Activated naive CD4-positive, alpha-beta T cell treated with anti-CD3 and anti-CD28 coated beads, Interleukin-2, amount 50 U/mL, for 72 hours (primary cell): ENCODE measurements around the gene XIRP2. TPM values are rescaled to one million over a fixed set of nuclear protein-coding genes. Genes with fewer than 3 reads are reported as not detected.
"Not testable (repeated sequence)": the region's sequence is repeated elsewhere in the genome, so short reads cannot be mapped to it uniquely, and the experiment has no call there.

Experiments used
- ATAC-seq, 2 donors: fragments of 150-1000 bp; cut with Tn5 transposase; 2 replicates each; pipeline ENCODE4 v1.10.0; 2021; ENCODE audit warnings: mild to moderate bottlenecking in 2 of 2, moderate library complexity in 2 of 2
- DNase-seq, 2 donors: peaks; one replicate each; pipeline ENCODE4 v3.0.0; 2021 to 2022; ENCODE audit warnings: low spot score in 2 of 2
- H3K27ac Mint-ChIP-seq, 2 donors: one replicate each; pipeline ENCODE4 v1.8.0; 2022; ENCODE audit warnings: mild to moderate bottlenecking in 2 of 2, mixed read lengths in 2 of 2
- H3K36me3 Mint-ChIP-seq, 2 donors: one replicate each; pipeline ENCODE4 v1.8.0; 2022; ENCODE audit warnings: mixed read lengths in 2 of 2
- H3K9me3 Mint-ChIP-seq, 2 donors: one replicate each; pipeline ENCODE4 v1.8.0; 2022; ENCODE audit warnings: mixed read lengths in 2 of 2
- total RNA-seq, 2 donors: library from RNA; stranded (reverse); gene quantifications; one replicate each; pipeline ENCODE4 v1.2.3, GENCODE V29; 2022

XIRP2 gene
- total RNA-seq, 2 donors from 2014 or later: not detected

DNA sequence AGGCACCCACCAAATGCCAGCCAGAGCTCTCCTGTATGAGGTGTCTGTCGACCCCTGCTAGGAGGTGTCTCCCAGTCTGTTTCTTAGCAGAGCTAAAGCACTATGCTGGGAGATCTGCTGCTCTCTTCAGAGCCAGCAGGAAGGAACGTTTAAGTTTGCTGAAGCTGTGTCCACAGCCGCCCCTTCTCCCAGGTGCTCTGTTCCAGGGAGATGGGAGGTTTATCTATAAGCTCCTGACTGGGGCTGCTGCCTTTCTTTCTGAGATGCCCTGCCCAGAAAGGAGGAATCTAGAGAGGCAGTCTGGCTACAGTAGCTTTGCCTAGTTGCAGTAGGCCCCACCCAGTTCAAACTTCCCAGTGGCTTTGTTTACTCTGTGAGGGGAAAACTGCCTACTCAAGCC lies 210.7 kb downstream of the XIRP2 start:
- H3K9me3 Mint-ChIP-seq: peaks cover 12 to 21% of the 10 kb centered on the region in 2 donors
- DNase-seq, ATAC-seq, H3K36me3 Mint-ChIP-seq, H3K27ac Mint-ChIP-seq: not testable (repeated sequence)

DNA sequence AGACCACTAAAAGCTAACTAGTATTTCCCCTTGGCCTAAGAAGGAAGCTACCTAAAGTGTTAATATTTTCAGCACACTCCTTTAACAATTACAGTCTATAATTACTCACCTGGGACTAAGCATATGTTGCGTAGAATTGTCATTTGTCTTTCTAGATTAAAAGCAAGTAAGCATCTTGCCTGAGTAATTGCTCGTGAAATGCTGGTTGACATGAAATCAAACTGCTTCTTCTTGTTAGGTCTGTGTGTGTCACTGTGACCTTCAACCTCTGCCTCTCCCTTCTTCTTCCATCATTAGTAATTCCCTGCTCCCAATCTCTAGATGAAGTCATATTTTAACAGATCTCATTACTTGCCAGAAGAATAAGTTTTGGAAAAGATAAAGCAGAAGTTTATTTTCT lies 212.2 kb downstream of the XIRP2 start:
- H3K36me3 Mint-ChIP-seq: peaks cover 0 to 7% of the 10 kb centered on the region in 2 donors
- H3K27ac Mint-ChIP-seq: no peak overlapping the region
- DNase-seq: no peak
- peaks cover 14 to 21% of the 10 kb centered on the region in 2 donors for H3K9me3 Mint-ChIP-seq
- no peak for ATAC-seq

DNA sequence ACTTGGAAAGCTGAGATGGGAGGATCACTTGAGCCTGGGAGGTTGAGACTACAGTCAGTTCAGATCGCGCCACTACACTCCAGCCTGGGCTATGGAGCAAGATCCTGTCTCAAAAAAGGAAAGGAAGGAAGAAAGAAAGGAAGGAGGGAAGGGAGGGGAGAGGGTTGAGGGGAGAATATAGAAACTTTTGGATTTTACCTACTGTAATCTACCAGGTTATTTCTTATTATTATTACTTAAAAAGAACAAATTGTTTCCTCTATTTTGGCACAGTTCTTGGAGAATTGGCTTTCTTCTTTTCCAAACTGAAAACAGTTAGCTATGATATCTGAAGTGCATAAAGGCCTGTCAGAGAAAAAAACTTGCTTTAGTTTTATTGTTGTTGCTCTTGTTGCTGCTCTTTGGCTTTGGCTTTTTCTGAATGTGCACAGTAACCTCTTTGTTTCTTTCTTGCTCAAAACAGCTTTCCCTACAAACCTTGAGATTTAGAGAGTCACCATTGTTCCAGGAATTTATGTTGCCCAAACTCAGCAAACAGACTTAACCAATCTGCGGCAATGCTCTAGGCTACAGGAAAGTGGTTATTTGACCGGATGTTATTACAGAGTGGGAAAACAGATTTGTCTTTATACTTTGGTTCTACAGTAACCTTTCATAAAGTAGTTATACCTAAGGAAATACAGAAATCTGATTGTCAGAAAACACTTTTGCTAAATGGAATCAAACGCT lies 214.9 kb downstream of the XIRP2 start:
- H3K9me3 Mint-ChIP-seq: peaks cover 3 to 10% of the 10 kb centered on the region in 2 donors
- no peak overlapping the region for H3K27ac Mint-ChIP-seq
- no peaks in the 10 kb centered on the region for H3K36me3 Mint-ChIP-seq
- no peak for DNase-seq
- ATAC-seq: no peak

DNA sequence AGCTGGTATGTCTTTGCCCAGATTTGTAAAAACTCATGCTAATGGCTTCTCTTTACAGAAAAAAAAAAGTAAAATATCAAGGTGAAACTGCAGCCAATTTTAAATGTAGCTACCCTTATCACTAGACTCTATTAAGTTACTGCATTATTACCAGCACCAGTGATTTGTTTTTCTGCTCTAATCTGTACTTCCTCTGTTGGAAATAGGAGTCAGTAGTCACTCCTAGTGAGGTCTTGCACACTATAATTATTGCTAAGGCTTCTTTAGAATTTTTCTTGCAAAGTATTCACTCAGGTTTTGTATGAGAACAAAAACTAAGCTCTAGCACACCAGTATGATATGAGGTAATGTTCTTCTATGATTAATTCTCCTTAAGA lies 215.5 kb downstream of the XIRP2 start:
- ATAC-seq: no peak
- DNase-seq: no peak
- H3K27ac Mint-ChIP-seq: no peak overlapping the region
- peaks cover 0 to 10% of the 10 kb centered on the region in 2 donors for H3K9me3 Mint-ChIP-seq
- H3K36me3 Mint-ChIP-seq: no peaks in the 10 kb centered on the region

DNA sequence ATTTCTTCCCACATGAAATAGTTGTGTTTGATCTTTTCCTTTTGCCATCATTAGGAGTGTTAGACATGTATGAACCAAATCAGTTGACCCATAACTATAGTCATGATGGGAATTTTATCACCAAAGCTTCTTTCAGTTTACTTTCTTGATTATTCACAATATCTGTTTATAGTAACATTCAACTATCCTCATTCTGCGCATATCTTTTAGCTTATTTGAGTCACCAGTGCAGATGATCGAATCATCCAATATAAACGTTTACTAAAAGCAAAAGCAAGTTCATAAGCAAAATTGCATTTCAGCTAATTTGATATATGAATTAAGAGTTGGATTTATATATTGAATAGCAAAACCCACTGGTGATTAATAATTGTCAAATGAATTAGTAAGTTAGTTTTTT lies 216.4 kb downstream of the XIRP2 start:
- ATAC-seq (no peak), DNase-seq (no peak)
- no peaks in the 10 kb centered on the region for H3K36me3 Mint-ChIP-seq
- no peak overlapping the region for H3K27ac Mint-ChIP-seq
- H3K9me3 Mint-ChIP-seq: peaks cover 0 to 14% of the 10 kb centered on the region in 2 donors

DNA sequence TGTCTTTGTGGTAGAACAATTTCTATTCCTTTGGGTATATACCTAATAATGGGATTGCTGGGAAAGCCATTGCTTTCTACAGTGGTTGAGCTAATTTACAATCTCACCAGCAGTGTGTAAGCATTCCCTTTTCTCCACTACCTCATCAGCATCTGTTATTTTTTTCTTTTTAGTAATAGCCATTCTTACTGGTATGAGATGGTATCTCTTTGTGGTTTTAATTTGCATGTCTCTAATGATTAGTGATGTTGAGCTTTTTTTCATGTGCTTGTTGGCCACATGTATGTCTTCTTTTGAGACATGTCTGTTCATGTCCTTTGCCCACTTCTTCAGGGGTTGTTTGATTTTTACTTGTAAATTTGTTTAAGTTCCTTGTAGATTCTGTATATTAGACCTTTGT lies 221.4 kb downstream of the XIRP2 start:
- ATAC-seq, DNase-seq, H3K27ac Mint-ChIP-seq, H3K36me3 Mint-ChIP-seq: not testable (repeated sequence)
- H3K9me3 Mint-ChIP-seq: peaks cover 5 to 22% of the 10 kb centered on the region in 2 donors

DNA sequence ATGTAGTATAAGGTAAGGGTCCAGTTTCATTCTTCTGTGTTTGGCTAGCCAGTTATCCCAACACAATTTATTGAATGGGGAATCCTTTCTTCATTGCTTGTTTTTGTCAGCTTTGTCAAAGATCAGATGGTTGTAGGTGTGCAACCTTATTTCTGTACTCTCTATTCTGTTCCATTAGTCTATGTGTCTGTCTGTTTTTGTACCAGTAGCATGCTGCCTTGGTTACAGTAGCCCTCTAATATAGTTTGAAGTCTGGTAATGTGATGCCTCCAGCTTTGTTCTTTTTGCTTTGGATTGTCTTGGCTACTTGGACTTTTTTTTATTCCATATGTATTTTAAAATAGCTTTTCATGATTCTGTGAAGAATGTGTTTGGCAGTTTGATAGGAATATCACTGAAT lies 222.1 kb downstream of the XIRP2 start:
- Mint-ChIP-seq H3K36me3 (no peaks in the 10 kb centered on the region), H3K9me3 (peaks cover 5 to 22% of the 10 kb centered on the region in 2 donors), H3K27ac (no peak overlapping the region)
- ATAC-seq (no peak), DNase-seq (no peak)

DNA sequence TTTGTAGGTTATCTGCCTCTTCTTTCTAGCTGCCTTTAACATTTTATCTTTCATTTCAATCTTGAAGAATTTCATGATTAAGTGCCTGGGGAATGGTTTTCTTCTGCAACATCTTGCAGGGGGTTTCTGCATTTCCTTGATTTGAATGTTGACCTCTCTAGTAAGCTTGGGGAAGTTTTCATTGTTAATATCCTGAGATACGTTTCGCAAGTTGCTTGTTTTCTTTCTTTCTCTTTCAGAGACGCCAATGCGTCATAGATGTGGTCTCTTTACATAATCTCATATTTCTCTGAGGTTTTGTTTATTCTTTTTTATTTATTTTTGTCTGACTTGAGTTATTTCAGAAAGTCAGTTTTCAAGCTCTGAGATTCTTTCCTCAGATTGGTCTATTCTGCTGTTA lies 225.7 kb downstream of the XIRP2 start:
- no peak overlapping the region for H3K27ac Mint-ChIP-seq
- no peak for ATAC-seq

DNA sequence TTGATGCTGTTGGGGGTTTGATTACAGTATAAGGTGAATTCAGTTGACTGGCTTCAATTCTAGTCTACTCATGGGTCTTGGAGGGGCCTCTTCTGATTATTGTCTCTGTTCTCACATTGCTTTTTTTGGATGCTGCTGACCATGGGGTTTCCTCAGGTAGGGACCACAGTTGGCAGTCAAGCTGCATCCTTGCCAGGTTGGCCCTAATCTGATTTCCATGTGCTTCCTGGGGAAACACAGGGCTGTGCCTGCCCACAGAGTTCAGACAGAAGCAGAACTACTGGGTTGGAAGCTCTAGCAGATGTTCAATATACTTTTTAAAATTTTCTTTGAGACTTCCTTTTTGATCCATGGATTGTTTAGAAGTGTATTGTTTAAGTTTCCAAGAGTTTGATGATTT lies 227.3 kb downstream of the XIRP2 start:
- Mint-ChIP-seq H3K9me3 (peaks cover 5 to 18% of the 10 kb centered on the region in 2 donors), H3K36me3 (no peaks in the 10 kb centered on the region), H3K27ac (no peak overlapping the region)
- DNase-seq (no peak), ATAC-seq (no peak)

More for the DNA sequence above, 225.7 kb downstream of the XIRP2 start:
- DNase-seq: no peak
- Mint-ChIP-seq H3K9me3 (peaks cover 5 to 21% of the 10 kb centered on the region in 2 donors), H3K36me3 (no peaks in the 10 kb centered on the region)

DNA sequence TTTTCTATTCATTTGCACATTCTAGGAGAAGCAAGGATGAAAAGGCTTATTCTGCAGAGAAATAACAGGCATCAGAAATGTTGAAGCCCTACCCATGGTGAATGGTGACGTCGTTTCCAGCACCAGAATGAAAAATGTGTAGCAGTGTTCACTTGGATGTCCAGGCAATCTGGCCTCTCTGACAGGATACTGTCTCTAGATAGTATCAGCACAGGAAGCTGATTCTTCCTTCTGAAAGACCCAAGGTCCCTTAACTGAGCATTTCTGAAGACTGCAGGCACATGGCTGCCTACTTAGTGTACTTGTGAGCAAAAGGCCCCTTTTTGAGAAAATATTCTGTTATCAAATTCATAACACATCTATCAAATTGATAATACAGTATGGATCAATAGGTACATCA lies 234.1 kb downstream of the XIRP2 start:
- ATAC-seq: no peak
- no peak overlapping the region for H3K27ac Mint-ChIP-seq

DNA sequence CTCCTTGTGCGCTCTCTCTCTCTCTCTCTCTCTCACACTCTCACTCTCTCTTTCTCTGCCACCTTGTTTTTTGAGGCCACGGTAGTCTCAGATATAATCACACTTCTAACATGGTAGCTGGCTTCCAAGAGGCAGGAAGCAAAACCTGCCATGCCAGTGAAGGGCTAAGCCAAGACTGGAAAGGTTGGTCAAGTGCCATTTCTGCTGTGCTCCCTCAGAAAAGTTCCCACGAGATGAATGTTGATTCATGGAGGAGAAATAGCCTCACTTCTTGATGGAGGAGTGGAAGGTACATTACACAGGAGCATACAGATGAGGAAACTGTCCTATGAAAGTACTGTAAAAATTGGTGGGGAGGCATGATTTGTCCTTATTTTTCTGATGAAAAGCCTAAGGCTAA lies 237.9 kb downstream of the XIRP2 start:
- H3K36me3 Mint-ChIP-seq: no peaks in the 10 kb centered on the region
- ATAC-seq: no peak
- no peaks in the 10 kb centered on the region for H3K9me3 Mint-ChIP-seq
- H3K27ac Mint-ChIP-seq: no peak overlapping the region
- DNase-seq: no peak

More for the DNA sequence above, 234.1 kb downstream of the XIRP2 start:
- no peaks in the 10 kb centered on the region for H3K36me3 Mint-ChIP-seq
- DNase-seq: no peak
- H3K9me3 Mint-ChIP-seq: peaks cover 0 to 6% of the 10 kb centered on the region in 2 donors

DNA sequence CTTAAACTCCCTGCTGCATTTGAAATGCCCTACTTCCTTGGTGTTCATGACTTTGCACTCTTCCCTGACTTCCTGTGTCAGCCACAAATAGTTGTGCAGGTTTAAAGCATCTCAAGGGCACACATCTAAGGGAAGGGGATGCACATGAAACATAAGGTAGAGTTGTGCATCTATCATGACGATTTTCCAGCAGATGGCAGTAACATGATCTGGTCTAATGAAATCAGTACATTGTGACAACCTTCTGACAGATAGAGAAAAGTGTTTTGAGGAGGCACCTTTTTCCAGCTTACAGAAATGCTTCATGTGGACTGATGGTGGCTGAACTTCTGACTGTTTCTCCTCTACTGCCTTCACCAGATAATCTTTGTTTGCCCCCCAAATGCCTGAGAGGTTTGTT lies 238.9 kb downstream of the XIRP2 start:
- no peak overlapping the region for H3K27ac Mint-ChIP-seq
- no peak for ATAC-seq
- DNase-seq: no peak
- H3K9me3 Mint-ChIP-seq: no peaks in the 10 kb centered on the region
- no peaks in the 10 kb centered on the region for H3K36me3 Mint-ChIP-seq

DNA sequence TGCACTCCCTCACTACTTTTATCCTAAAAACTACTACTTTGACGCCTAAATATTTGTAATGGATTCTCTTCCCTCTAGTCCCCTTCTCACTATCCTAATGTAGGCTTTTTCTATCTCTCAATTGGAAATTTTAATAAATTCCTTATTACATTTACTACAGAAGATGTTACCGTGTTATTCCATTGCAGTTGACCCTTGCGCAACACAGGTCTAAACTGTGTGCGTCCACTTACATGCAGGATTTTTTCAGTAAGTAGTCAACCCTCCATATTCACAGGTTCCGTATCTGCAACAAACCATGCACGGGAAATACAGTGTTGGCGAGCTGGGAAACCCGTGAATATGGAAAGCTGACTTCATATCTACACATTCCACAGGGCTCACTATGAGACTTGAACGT lies 239.8 kb downstream of the XIRP2 start:
- ATAC-seq (no peak), DNase-seq (no peak)
- Mint-ChIP-seq H3K9me3 (no peaks in the 10 kb centered on the region), H3K27ac (no peak overlapping the region), H3K36me3 (no peaks in the 10 kb centered on the region)

DNA sequence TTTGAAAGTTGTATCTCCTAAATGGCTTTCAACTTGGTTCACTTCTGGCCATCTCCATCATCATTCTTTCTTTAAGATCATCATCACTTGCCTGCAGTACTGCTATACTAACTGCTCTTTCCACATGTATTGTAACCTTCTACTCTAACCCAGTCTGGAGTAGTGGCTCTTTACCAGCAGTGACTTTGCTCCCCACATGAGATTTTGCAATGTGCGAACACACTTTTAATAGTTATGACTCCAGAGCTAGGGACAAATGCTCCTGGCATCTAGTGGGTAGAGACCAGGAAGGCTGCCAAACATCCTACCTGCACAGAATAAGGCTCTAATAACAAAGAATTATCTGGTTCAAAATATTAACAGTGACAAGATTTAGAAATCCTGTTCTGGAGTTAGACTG lies 243.8 kb downstream of the XIRP2 start:
- ATAC-seq: no peak
- no peak for DNase-seq
- no peaks in the 10 kb centered on the region for H3K36me3 Mint-ChIP-seq
- H3K9me3 Mint-ChIP-seq: no peaks in the 10 kb centered on the region
- no peak overlapping the region for H3K27ac Mint-ChIP-seq

DNA sequence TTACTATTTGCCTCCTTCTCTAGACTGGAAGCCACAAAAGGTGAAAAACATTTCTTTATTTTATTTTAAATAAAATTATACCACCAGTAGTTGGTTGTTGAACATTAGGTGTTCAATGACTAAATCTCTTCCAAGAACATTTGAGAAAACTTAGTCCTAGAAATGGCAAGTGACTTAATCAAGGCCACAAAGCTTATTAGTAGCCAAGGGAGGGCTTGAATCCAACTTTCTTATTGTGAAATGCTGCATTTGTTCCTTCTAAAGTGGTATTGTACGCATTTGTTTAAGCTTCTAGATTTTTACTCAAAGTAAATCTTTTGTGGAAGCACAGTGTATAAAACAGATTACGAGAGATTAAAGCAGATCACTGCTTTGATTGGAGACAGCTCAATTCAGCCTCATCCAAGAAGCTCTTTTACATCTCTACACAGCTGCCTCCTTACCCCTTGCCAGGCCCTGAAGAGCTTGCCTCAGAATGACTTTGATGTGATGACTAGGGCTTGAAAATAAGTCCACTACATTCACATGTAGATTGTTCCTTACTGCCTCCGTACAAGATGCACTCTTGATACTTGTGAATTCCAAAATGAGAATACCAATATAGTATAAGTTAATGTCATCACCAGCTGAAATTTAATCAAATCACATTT lies 244.8 kb downstream of the XIRP2 start:
- no peaks in the 10 kb centered on the region for H3K9me3 Mint-ChIP-seq
- DNase-seq (no peak), ATAC-seq (no peak)
- no peak overlapping the region for H3K27ac Mint-ChIP-seq
- H3K36me3 Mint-ChIP-seq: no peaks in the 10 kb centered on the region

DNA sequence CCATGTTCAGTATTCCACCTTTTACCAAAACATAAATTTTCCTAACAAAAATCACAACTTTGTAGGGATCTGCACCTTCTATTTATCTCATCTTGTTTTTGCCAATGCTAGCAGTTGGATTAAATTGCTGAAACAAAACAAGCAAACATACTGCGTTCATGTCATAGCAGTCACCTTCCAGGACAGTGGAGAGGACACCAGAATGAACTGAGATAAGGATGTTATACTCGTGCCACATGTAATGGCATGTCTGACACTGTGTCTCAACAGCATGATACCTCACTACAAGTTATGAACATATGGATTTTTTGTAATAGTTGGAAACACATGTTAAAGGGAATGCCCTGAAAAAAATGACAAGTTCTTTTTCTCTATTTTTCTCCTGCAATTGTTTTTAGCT lies 245.3 kb downstream of the XIRP2 start:
- Mint-ChIP-seq H3K9me3 (no peaks in the 10 kb centered on the region), H3K27ac (no peak overlapping the region), H3K36me3 (no peaks in the 10 kb centered on the region)
- no peak for ATAC-seq
- DNase-seq: no peak

DNA sequence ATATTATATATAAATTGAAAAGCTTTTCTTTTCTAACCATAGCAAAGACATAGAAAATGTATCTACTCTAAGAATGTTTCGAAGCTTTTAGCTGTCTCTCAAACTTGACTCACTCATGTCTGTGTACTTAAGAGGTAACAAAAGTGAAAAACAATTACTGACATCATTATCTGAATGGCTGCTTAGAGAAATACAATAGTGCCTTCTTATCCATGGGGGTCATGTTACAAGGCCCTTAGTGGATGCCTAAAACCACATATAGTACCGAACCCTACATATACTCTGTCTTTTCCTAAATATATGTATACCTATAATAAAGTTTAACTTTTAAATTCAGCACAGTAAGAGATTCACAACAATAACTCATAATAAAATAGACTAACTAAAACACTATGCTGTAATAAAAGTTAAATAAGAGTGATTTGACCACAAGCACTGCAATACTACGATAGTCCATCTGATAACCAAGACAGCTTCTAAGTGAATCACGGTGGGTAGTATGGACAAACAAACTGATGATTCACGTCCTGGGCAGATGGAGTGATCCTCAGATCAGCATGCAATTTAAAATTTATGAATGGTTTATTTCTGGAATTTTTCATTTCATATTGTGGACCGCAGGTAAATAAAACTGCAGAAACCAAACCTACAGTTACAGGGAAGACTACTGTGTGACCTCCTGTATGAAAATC lies 246.2 kb downstream of the XIRP2 start:
- H3K9me3 Mint-ChIP-seq: no peaks in the 10 kb centered on the region

More for the DNA sequence above, 246.2 kb downstream of the XIRP2 start:
- ATAC-seq (no peak), DNase-seq (no peak)
- Mint-ChIP-seq H3K27ac (no peak overlapping the region), H3K36me3 (no peaks in the 10 kb centered on the region)
